Astrocyte of the spinal cord (primary cell): ENCODE data around the gene PDLIM5.

ENCODE experiments used
- DNase-seq: peaks from one replicate; pipeline ENCODE4 v3.0.0; 2011; ENCODE audit warnings: low read depth, low spot score
- H3K4me3 ChIP-seq: 2 replicates; pipeline ENCODE4 v1.5.1; 2011; ENCODE audit warnings: low read depth, mild to moderate bottlenecking, low read length, moderate library complexity
- in situ Hi-C: cut with HindIII; loops from 2 replicates; pipeline ENCODE4 v1.10.0; 2017; ENCODE audit warnings: low sequenced_read_pairs
- TF ChIP-seq, protein P1 (sequence below): IDR thresholded peaks from 2 replicates; pipeline ENCODE4 v1.5.1; 2012; ENCODE audit warnings: low read depth, mild to moderate bottlenecking, low read length, inconsistent platforms

The PDLIM5 gene

DNA sequence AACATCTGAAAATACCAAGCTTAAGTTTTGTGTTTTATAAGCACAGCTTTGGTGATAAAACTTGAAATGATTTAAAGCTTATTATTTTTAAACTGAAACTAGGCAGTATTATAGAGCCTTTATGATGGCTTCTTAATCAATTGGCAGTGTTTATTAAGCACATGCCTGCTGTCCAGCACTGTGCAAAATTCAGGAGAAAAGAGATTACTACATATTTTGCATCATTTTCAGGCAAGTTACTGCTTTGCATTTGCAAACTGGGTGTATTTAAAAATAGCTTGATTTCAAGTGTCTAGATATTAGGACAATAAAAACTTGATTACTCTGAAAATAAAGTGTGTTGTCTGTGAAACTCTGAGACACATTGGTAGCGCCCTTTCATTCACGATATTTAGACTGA is 126.5 kb downstream of the PDLIM5 start:
- in situ Hi-C loops = no loop called here
- H3K4me3 ChIP-seq = no peak overlapping the region
- TF ChIP-seq, protein P1, sequence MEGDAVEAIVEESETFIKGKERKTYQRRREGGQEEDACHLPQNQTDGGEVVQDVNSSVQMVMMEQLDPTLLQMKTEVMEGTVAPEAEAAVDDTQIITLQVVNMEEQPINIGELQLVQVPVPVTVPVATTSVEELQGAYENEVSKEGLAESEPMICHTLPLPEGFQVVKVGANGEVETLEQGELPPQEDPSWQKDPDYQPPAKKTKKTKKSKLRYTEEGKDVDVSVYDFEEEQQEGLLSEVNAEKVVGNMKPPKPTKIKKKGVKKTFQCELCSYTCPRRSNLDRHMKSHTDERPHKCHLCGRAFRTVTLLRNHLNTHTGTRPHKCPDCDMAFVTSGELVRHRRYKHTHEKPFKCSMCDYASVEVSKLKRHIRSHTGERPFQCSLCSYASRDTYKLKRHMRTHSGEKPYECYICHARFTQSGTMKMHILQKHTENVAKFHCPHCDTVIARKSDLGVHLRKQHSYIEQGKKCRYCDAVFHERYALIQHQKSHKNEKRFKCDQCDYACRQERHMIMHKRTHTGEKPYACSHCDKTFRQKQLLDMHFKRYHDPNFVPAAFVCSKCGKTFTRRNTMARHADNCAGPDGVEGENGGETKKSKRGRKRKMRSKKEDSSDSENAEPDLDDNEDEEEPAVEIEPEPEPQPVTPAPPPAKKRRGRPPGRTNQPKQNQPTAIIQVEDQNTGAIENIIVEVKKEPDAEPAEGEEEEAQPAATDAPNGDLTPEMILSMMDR = no peak
- no peak for DNase-seq

DNA sequence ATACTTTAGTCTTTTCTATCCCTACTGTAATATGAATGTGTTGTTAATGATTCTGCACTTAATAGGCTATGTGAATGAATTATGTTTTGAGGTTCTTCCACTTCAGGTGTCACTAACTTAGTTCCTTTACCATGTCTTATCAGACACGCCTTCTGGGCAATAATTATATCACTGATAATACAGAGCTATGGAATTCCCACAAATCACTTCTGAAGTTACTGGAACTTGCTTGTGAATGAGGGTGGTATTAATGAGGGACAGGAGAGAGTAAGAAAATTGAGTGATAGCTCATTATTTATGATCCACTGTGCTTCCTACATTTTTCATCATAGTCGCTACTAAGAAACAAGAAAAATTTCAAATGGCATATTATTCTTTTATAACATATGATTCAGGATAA is 130.0 kb downstream of the PDLIM5 start:
- in situ Hi-C loops = no loop called here
- no peak for DNase-seq
- TF ChIP-seq, protein P1 = no peak
- no peak overlapping the region for H3K4me3 ChIP-seq

DNA sequence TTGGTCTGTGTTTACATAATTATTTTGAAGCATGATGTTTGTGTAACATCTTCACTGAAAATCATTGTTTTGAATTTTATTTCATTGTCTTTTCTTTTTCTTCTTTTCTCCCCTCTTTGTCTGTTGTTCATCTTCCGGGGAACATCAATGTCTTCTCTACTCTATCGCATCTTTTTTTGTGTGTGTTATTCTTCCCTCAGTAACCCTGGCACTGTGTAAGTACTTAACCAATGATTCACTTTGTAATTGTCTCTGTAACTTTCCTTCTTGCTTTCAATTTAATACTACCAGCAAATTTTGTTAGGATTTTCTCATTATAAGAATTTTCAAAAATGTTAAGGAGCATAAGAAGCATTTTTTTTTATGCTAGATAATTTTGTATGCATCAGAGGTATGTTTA is 130.8 kb downstream of the PDLIM5 start:
- no peak overlapping the region for H3K4me3 ChIP-seq
- DNase-seq = no peak
- TF ChIP-seq, protein P1 = no peak
- in situ Hi-C loops = no loop called here

DNA sequence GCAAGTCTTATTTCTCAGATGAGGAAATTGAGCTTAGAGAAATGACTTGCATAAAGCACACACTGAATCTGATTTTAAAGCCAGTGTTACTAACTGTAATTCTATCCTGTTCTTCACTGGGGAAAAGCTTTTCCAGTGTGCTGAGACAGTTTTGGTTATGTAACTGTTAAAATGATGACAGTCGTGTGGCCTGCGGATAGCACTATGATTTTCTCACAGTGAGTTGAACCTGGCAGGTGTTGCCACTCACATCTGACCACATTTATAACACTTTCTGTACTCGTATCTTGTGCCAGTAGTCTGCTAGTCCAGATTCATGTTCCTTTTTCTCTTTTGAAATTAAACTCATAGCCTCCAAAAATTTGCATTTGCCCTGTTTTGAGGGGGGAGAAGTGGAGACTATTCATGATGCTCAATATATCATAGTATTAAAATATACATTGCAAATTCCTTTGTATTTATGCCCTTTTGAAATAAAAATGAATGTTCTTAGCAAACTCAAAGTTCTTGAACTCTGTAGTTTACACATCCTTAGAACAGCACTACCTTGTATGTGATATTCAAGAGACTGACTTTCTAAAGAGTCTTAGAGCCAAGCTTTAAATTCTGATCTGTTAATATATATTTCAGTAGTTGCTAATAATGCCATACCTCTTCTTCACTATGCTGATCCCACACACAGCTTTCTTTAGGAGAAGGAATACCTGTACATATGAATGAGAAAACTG is 132.3 kb downstream of the PDLIM5 start:
- in situ Hi-C loops = no loop called here
- DNase-seq = no peak
- no peak overlapping the region for H3K4me3 ChIP-seq
- TF ChIP-seq, protein P1 = no peak

DNA sequence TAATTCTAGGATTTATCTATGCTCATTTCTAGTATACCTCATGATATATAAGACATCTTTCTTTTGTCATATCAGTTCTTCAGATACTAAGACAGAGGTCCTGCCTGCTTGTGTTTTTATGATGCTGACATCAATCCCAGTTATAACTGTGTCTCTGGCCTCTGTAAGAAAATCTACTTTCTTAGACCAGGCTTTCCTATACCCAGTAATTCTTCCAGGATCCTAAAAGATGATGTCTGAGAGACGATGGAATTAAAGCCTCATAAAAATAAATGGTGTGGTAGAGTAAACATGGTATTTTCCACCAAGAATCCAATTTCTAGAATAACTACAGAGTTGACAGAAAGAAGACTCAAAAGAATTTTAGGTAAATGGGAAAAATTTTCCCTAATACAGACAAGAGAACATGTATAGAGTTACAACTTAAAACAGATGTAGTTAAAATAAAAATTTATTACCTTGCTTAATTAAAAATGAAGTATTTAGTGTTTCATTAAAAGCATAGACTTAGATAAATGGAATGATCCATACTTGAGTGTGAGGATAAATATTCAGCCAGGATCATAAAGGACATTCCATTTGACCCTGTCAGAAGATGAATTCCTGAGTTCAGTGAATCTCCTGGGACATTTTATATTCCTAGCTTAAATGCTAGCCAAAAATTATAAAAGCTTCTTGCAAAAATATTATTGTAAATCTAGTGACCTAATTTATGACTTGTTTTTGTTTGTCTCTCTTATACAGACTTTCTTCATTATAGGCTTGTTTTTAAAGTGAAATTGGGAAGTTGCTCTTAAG is 137.4 kb downstream of the PDLIM5 start:
- H3K4me3 ChIP-seq = no peak overlapping the region
- TF ChIP-seq, protein P1 = no peak
- DNase-seq = no peak
- in situ Hi-C loops = no loop called here

DNA sequence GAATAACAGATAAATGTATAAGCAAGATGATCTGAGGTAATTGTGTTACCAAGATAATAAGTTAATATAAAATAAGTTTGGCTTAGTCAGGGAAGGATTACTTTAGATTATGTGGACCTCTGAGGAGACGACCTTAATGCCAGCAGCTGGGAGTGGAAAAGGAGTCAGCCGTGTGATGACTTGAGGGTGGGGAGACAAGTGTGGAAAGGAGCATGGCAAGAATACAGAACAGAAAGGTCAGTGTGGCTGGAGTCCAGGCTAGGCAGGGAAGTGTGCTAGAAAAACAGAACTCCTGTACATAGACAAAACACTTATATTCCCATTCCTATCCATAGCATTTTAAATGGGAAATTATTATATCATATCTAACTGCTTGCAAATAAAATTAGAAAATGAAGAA is 138.8 kb downstream of the PDLIM5 start:
- DNase-seq = no peak
- TF ChIP-seq, protein P1 = no peak
- in situ Hi-C loops = no loop called here
- no peak overlapping the region for H3K4me3 ChIP-seq
